CD4-positive, alpha-beta T cell (primary cell): ENCODE data around the gene PHF2. TPM values are rescaled to one million over a fixed set of nuclear protein-coding genes. Genes with fewer than 3 reads are reported as not detected.
A peak's percentile ranks its signal among the peaks of the same experiment; 100 is the strongest.

Experiments
- ATAC-seq: fragments of 200-7000 bp; cut with Tn5 transposase; one replicate; pipeline ENCODE4 v1.10.0; 2022; ENCODE audit warnings: mild to moderate bottlenecking; ENCODE audit not compliant: poor library complexity
- CTCF ChIA-PET: fragments of 350-600 bp; sonication (Branson Sonifier 250); formaldehyde crosslinking; loops from one replicate; lab custom pipeline; 2021; ENCODE audit warnings: antibody characterized with exemption, inconsistent platforms; lab: Charles Lee
- POLR2A ChIA-PET: fragments of 350-600 bp; sonication (Branson Sonifier 250); formaldehyde crosslinking; loops from one replicate; lab custom pipeline; 2021; ENCODE audit warnings: antibody characterized with exemption, inconsistent platforms; lab: Charles Lee
- DNase-seq, 14 experiments: peaks; one replicate each; pipeline ENCODE4 v3.0.0-alpha.2; 2013 to 2020; ENCODE audit warnings: mixed read lengths in 2 of 14
- H3K27ac ChIP-seq, 2 donors: one replicate each; pipeline versions ENCODE4 v1.5.1 to v1.7.0; 2013; ENCODE audit warnings: low read length in 2 of 2, low read depth in 1 of 2, mild to moderate bottlenecking in 1 of 2
- H3K27me3 ChIP-seq, 2 experiments: 1 replicate in 1 of 2; 2 replicates in 1 of 2; pipeline versions ENCODE4 v1.6.1 to v1.7.0; 2013; ENCODE audit warnings: low read length in 2 of 2, control low read depth in 1 of 2, mild to moderate bottlenecking in 1 of 2, moderate library complexity in 1 of 2; ENCODE audit not compliant: insufficient read depth in 2 of 2, control insufficient read depth in 1 of 2
- H3K36me3 ChIP-seq: one replicate; pipeline ENCODE4 v1.6.1; 2013; ENCODE audit warnings: low read length, control low read depth; ENCODE audit not compliant: insufficient read depth
- H3K4me1 ChIP-seq: one replicate; pipeline ENCODE4 v1.6.1; 2013; ENCODE audit warnings: low read length, control low read depth; ENCODE audit not compliant: insufficient read depth
- H3K4me3 ChIP-seq: one replicate; pipeline ENCODE4 v1.5.1; 2013; ENCODE audit warnings: mild to moderate bottlenecking, low read length, moderate library complexity
- H3K9me3 ChIP-seq, 2 experiments: 1 replicate in 1 of 2; 2 replicates in 1 of 2; pipeline versions ENCODE4 v1.6.1 to v1.7.0; 2013; ENCODE audit warnings: low read length in 2 of 2, mild to moderate bottlenecking in 2 of 2, control low read depth in 1 of 2, moderate library complexity in 1 of 2; ENCODE audit not compliant: control insufficient read depth in 1 of 2, insufficient read depth in 1 of 2
- H3K27ac Mint-ChIP-seq: one replicate; pipeline ENCODE4 v1.8.0; 2020; ENCODE audit warnings: mixed read lengths
- H3K27me3 Mint-ChIP-seq: one replicate; pipeline ENCODE4 v1.8.0; 2021; ENCODE audit warnings: mixed read lengths
- H3K36me3 Mint-ChIP-seq: one replicate; pipeline ENCODE4 v1.8.0; 2021; ENCODE audit warnings: low read depth, mixed read lengths
- H3K4me1 Mint-ChIP-seq: one replicate; pipeline ENCODE4 v1.8.0; 2021; ENCODE audit warnings: low read depth, mixed read lengths
- H3K4me3 Mint-ChIP-seq: one replicate; pipeline ENCODE4 v1.8.0; 2020; ENCODE audit warnings: mild to moderate bottlenecking, mixed read lengths
- H3K9me3 Mint-ChIP-seq: one replicate; pipeline ENCODE4 v1.8.0; 2020; ENCODE audit warnings: mixed read lengths
- CTCF ChIP-seq: fragments of 200-600 bp; IDR thresholded peaks from one replicate; pipeline ENCODE4 v1.8.0; 2022; ENCODE audit warnings: antibody characterized with exemption, mild to moderate bottlenecking
- intact Hi-C, 2 experiments: fragments of 100-400 bp; cut with DNase I in 1 of 2; cut with micrococcal nuclease in 1 of 2; formaldehyde crosslinking; loops; one replicate each; pipeline versions ENCODE4 v1.15.1 to v1.9.0; 2023 to 2025; cut with DNase I, micrococcal nuclease
- total RNA-seq, 174 experiments: library from RNA in 2 of 174; stranded (reverse) in 2 of 174; gene quantifications; one replicate each; pipeline ENCODE4 v1.2.3 and lab custom pipeline; 2021 to 2026

PHF2 gene
- total RNA-seq, 2 experiments from 2014 or later, result 27.3 to 28.8 TPM

- no peaks in the 10 kb centered on the region for H3K9me3 Mint-ChIP-seq
- no peak overlapping the region for H3K4me3 Mint-ChIP-seq
Observed at GRCh38 chr9:93661591-93661990, 85.2 kb downstream of the PHF2 start.

GRCh38 chr9:93662016-93662638 is 85.7 kb downstream of the PHF2 start:
- Mint-ChIP-seq H3K27me3 (no peaks in the 10 kb centered on the region), H3K4me1 (no peaks in the 10 kb centered on the region), H3K9me3 (no peaks in the 10 kb centered on the region), H3K27ac (no peak overlapping the region), H3K4me3 (no peak overlapping the region), H3K36me3 (peaks cover 19% of the 10 kb centered on the region)
- TF ChIP-seq CTCF, result no peak
- no peaks in the 10 kb centered on the region for H3K4me1 ChIP-seq
- CTCF ChIA-PET, result no interaction called here
- H3K27ac ChIP-seq, result no peak overlapping the region
- POLR2A ChIA-PET, result no interaction called here
- no peaks in the 10 kb centered on the region for H3K27me3 ChIP-seq
- H3K4me3 ChIP-seq, result no peak overlapping the region
- DNase-seq (no peak), ATAC-seq (no peak)
- H3K9me3 ChIP-seq, result no peaks in the 10 kb centered on the region
- peaks cover 61% of the 10 kb centered on the region for H3K36me3 ChIP-seq
- intact Hi-C loops, result no loop called here

More at GRCh38 chr9:93661591-93661990, 85.2 kb downstream of the PHF2 start:
- no peaks in the 10 kb centered on the region for H3K9me3 ChIP-seq
- Mint-ChIP-seq H3K27ac (no peak overlapping the region), H3K27me3 (no peaks in the 10 kb centered on the region), H3K36me3 (peaks cover 24% of the 10 kb centered on the region), H3K4me1 (no peaks in the 10 kb centered on the region)
- H3K4me3 ChIP-seq, result no peak overlapping the region
- ChIA-PET CTCF (no interaction called here), POLR2A (no interaction called here)
- intact Hi-C loops, result no loop called here
- ATAC-seq (no peak), DNase-seq (no peak)
- no peak for TF ChIP-seq CTCF
- no peaks in the 10 kb centered on the region for H3K4me1 ChIP-seq
- no peak overlapping the region for H3K27ac ChIP-seq
- H3K27me3 ChIP-seq, result no peaks in the 10 kb centered on the region
- peaks cover 66% of the 10 kb centered on the region for H3K36me3 ChIP-seq

- no peak for ATAC-seq
- Histone ChIP-seq H3K36me3 (peaks cover 56% of the 10 kb centered on the region), H3K9me3 (no peaks in the 10 kb centered on the region), H3K4me3 (no peak overlapping the region), H3K27me3 (no peaks in the 10 kb centered on the region), H3K4me1 (no peaks in the 10 kb centered on the region), H3K27ac (no peak overlapping the region)
- CTCF ChIA-PET, result no interaction called here
- H3K36me3 Mint-ChIP-seq, result peaks cover 9% of the 10 kb centered on the region
- POLR2A ChIA-PET, result no interaction called here
- H3K4me3 Mint-ChIP-seq, result no peak overlapping the region
- no peaks in the 10 kb centered on the region for H3K9me3 Mint-ChIP-seq
- no peaks in the 10 kb centered on the region for H3K4me1 Mint-ChIP-seq
- no peaks in the 10 kb centered on the region for H3K27me3 Mint-ChIP-seq
- H3K27ac Mint-ChIP-seq, result no peak overlapping the region
- peak in 1 of 14 experiments; percentile 17 for DNase-seq
- no peak for TF ChIP-seq CTCF
- intact Hi-C loops, result no loop called here
Observed at GRCh38 chr9:93662952-93663572, 86.7 kb downstream of the PHF2 start.
